HepG2 (cell line): ENCODE data around the gene UNKL. TPM values are rescaled to one million over a fixed set of nuclear protein-coding genes. Genes with fewer than 3 reads are reported as not detected.

ENCODE experiments used
- ATAC-seq: fragments of 200-7000 bp; cut with Tn5 transposase; 3 replicates; pipeline ENCODE4 v1.9.1; 2020; ENCODE audit warnings: mild to moderate bottlenecking, moderate library complexity
- BruUV-seq: library from RNA; stranded (reverse); fragments of 400-500 nt; replicated peaks from 2 replicates; lab custom pipeline; 2021; lab: Mats Ljungman, UMichigan
- CTCF ChIA-PET: fragments of 300-600 bp; formaldehyde crosslinking; extraction: SDS; loops from one replicate; lab custom pipeline; 2021; ENCODE audit warnings: low total read pairs, inconsistent platforms, low intra/inter-chr PET ratio; lab: Yijun Ruan, JAX
- POLR2A ChIA-PET: fragments of 350-600 bp; sonication (Branson Sonifier 250); formaldehyde crosslinking; loops from one replicate; lab custom pipeline; 2020; ENCODE audit warnings: antibody characterized with exemption, inconsistent platforms; lab: Yijun Ruan, JAX
- DNase-seq: peaks from one replicate; pipeline ENCODE4 v3.0.0-alpha.2; 2015; ENCODE audit warnings: low spot score
- FAIRE-seq: peaks from 3 replicates; lab custom pipeline; 2011; peaks lifted over from hg19 to GRCh38; lab: Jason Lieb, UNC
- H2AFZ ChIP-seq: one replicate; pipeline ENCODE4 v1.6.1; 2011; ENCODE audit warnings: low read length, inconsistent platforms
- H3K27ac ChIP-seq: fragments of 300-600 bp; 3 replicates; pipeline ENCODE4 v1.8.0; 2011; ENCODE audit warnings: mixed run types, mild to moderate bottlenecking, mixed read lengths, low read length, inconsistent platforms; ENCODE audit not compliant: insufficient read depth; ENCODE audit errors: extremely low read length
- H3K27me3 ChIP-seq, 2 experiments: fragments of 200-600 bp in 1 of 2; 2 replicates in 1 of 2; 3 replicates in 1 of 2; pipeline versions ENCODE4 v1.6.0 to v1.8.0; 2011; ENCODE audit warnings: low read length in 2 of 2, mild to moderate bottlenecking in 2 of 2, moderate library complexity in 2 of 2, inconsistent platforms in 1 of 2; ENCODE audit not compliant: insufficient read depth in 2 of 2, control insufficient read depth in 1 of 2
- H3K36me3 ChIP-seq, 2 experiments: fragments of 200-600 bp in 1 of 2; replicated peaks in 1 of 2; 2 replicates in 1 of 2; 3 replicates in 1 of 2; pipeline versions ENCODE4 v1.5.1 to v1.8.0; 2011; ENCODE audit warnings: low read length in 2 of 2, inconsistent platforms in 1 of 2; ENCODE audit not compliant: insufficient read depth in 2 of 2, control insufficient read depth in 1 of 2
- H3K4me1 ChIP-seq: 2 replicates; pipeline ENCODE4 v1.5.1; 2012; ENCODE audit warnings: low read length, inconsistent platforms; ENCODE audit not compliant: insufficient read depth
- H3K4me2 ChIP-seq: 2 replicates; pipeline ENCODE4 v1.6.0; 2011; ENCODE audit warnings: low read depth, low read length, inconsistent platforms
- H3K4me3 ChIP-seq, 3 experiments: fragments of 200-600 bp in 1 of 3; sonication (generic), shearing (Covaris generic) in 1 of 3; replicated peaks in 1 of 3; 2 replicates each; pipeline ENCODE4 v1.5.1; 2011 to 2016; ENCODE audit warnings: low read length in 3 of 3, inconsistent platforms in 2 of 3, low read depth in 2 of 3, mild to moderate bottlenecking in 2 of 3, control low read depth in 1 of 3, mixed read lengths in 1 of 3; ENCODE audit not compliant: insufficient read depth in 1 of 3
- H3K79me2 ChIP-seq: one replicate; pipeline ENCODE4 v1.6.1; 2011; ENCODE audit warnings: low read length, inconsistent platforms; ENCODE audit not compliant: insufficient read depth
- H3K9ac ChIP-seq: 2 replicates; pipeline ENCODE4 v1.6.0; 2011; ENCODE audit warnings: mild to moderate bottlenecking, low read depth, low read length, inconsistent platforms; ENCODE audit not compliant: insufficient read depth
- H3K9me3 ChIP-seq: 2 replicates; pipeline ENCODE4 v1.5.1; 2012; ENCODE audit warnings: mild to moderate bottlenecking, low read length
- H4K20me1 ChIP-seq: 2 replicates; pipeline ENCODE4 v1.6.0; 2011; ENCODE audit warnings: inconsistent platforms, mild to moderate bottlenecking, low read length, moderate library complexity; ENCODE audit not compliant: insufficient read depth
- AGO2 ChIP-seq: fragments of 200-400 bp; formaldehyde crosslinking; optimal IDR thresholded peaks from 2 replicates; pipeline ENCODE3; 2017; ENCODE audit warnings: mild to moderate bottlenecking, low read depth, low read length, moderate library complexity
- HNRNPK ChIP-seq: fragments of 200-400 bp; formaldehyde crosslinking; IDR thresholded peaks from 2 replicates; pipeline ENCODE4 v1.6.1; 2018; ENCODE audit warnings: low read length, low read depth, moderate library complexity, mild to moderate bottlenecking; ENCODE audit not compliant: poor library complexity, severe bottlenecking
- NFE2L2 ChIP-seq: fragments of 150-350 bp; IDR thresholded peaks from 2 replicates; pipeline ENCODE4 v1.6.1; 2014; ENCODE audit warnings: low read length
- ONECUT2 ChIP-seq: sonication (generic); formaldehyde crosslinking; IDR thresholded peaks from 2 replicates; pipeline ENCODE4 v1.4.0; 2020; ENCODE audit warnings: missing genetic modification reagents
- RBFOX2 ChIP-seq: fragments of 200-400 bp; formaldehyde crosslinking; IDR thresholded peaks from 2 replicates; pipeline ENCODE4 v1.6.1; 2017; ENCODE audit warnings: low read depth, mild to moderate bottlenecking, low read length
- XRCC5 ChIP-seq: fragments of 200-400 bp; formaldehyde crosslinking; optimal IDR thresholded peaks from 2 replicates; pipeline ENCODE3; 2017; ENCODE audit warnings: mild to moderate bottlenecking, low read length
- ZNF12 ChIP-seq: sonication (generic); formaldehyde crosslinking; IDR thresholded peaks from 2 replicates; pipeline ENCODE4 v1.5.0; 2020; ENCODE audit warnings: missing genetic modification reagents
- ZSCAN20 ChIP-seq: sonication (generic); formaldehyde crosslinking; IDR thresholded peaks from 2 replicates; pipeline ENCODE4 v1.4.0; 2020; ENCODE audit warnings: missing genetic modification reagents, mild to moderate bottlenecking, borderline replicate concordance
- ZZZ3 ChIP-seq: sonication (generic); formaldehyde crosslinking; IDR thresholded peaks from 2 replicates; pipeline ENCODE4 v1.4.0; 2020; ENCODE audit warnings: missing genetic modification reagents, mild to moderate bottlenecking, borderline replicate concordance
- WGBS: methylation state at CpG from one replicate; pipeline ENCODE4 v1.1.6; 2017; ENCODE audit warnings: low lambda C conversion rate; 5-methylcytosine and 5-hydroxymethylcytosine counted together
- in situ Hi-C: cut with HindIII; loops from 2 replicates; pipeline ENCODE4 v1.10.0; 2017; ENCODE audit warnings: low pct_unique_long_range_greater_than_20kb; ENCODE audit not compliant: extremely low pct_ligation_motif_present
- intact Hi-C: fragments of 100-400 bp; cut with micrococcal nuclease; formaldehyde crosslinking; loops from one replicate; pipeline ENCODE4 v1.10.0; 2022; ENCODE audit not compliant: unreplicated experiment
- polyA plus RNA-seq, 8 experiments: library from polyadenylated mRNA; depleted of rRNA in 3 of 8; stranded (reverse) in 7 of 8; unstranded in 1 of 8; fragments of >200 nt; fragmentation: Illumina TruSeq in 4 of 8; extraction: Trizol in 4 of 8; gene quantifications; 2 replicates each; pipeline versions ENCODE4 v1.2.1 to v1.2.3, GENCODE V29; 2011 to 2016; ENCODE audit warnings: low read depth in 4 of 8, missing spikeins in 1 of 8, mixed read lengths in 1 of 8; ENCODE audit not compliant: insufficient read depth in 1 of 8
- total RNA-seq, 5 experiments: library from RNA; depleted of rRNA; stranded (reverse); fragments of >200 nt; fragmentation: Illumina TruSeq; extraction: Trizol; gene quantifications; 2 replicates each; pipeline ENCODE4 v1.2.3, GENCODE V29; 2016; ENCODE audit warnings: low read depth in 1 of 5
- TF ChIP-seq, protein P1 (sequence below): sonication (generic); formaldehyde crosslinking; IDR thresholded peaks from 2 replicates; pipeline ENCODE4 v1.4.0; 2020; ENCODE audit warnings: missing genetic modification reagents

Gene UNKL
- total and polyA plus RNA-seq, 2 of the 13 experiments (the other 11 are each of a cell fraction or from before 2014, with no cell fraction given): 10.4 to 17.6 TPM

DNA sequence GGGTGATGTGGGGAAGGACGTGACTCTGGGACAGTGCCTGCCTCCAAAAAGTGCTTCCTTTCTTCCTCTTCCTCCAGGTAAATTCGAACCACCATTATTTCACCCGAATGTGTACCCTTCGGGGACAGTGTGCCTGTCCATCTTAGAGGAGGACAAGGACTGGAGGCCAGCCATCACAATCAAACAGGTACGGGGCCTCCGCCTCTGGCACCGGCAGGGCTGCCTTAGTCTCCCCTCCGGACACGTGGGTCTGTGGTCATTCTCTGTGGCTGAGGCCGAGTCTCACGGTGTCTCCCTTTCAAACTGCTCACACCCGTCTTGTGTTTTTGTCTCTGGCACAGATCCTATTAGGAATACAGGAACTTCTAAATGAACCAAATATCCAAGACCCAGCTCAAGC, 94.4 kb downstream of the UNKL start:
- Histone ChIP-seq H3K4me1 (no peaks in the 10 kb centered on the region), H3K4me2 (no peak overlapping the region), H3K9me3 (no peaks in the 10 kb centered on the region), H3K79me2 (peaks cover 12% of the 10 kb centered on the region), H3K4me3 (no peak overlapping the region), H3K27me3 (no peaks in the 10 kb centered on the region), H3K9ac (no peak overlapping the region), H3K36me3 (peaks cover 43 to 80% of the 10 kb centered on the region in 2 experiments; a peak in 4 of 5 replicates), H3K27ac (no peak overlapping the region), H2AFZ (no peak overlapping the region), H4K20me1 (peaks cover 6% of the 10 kb centered on the region; the same call in 1 of the 2 replicates)
- CTCF ChIA-PET: no interaction called here
- 88% methylated on average over 12 of the region's 12 CpGs for WGBS
- intact Hi-C loops: no loop called here
- no peak for ATAC-seq
- in situ Hi-C loops: no loop called here
- TF ChIP-seq ONECUT2 (CRISPR knock-in tag) (no peak), ZSCAN20 (CRISPR knock-in tag) (no peak), NFE2L2 (no peak), HNRNPK (no peak), ZZZ3 (CRISPR knock-in tag) (no peak), XRCC5 (no peak)
- POLR2A ChIA-PET: no interaction called here
- no peak for DNase-seq
- BruUV-seq: no TSS peak
- no peak for FAIRE-seq

- Histone ChIP-seq H3K4me3 (no peak overlapping the region), H3K4me2 (no peak overlapping the region), H2AFZ (no peak overlapping the region), H3K27me3 (no peaks in the 10 kb centered on the region), H4K20me1 (peaks cover 15% of the 10 kb centered on the region; the same call in 1 of the 2 replicates), H3K79me2 (peaks cover 22% of the 10 kb centered on the region), H3K9me3 (no peaks in the 10 kb centered on the region), H3K4me1 (no peaks in the 10 kb centered on the region), H3K36me3 (peaks cover 49 to 86% of the 10 kb centered on the region in 2 experiments; a peak in 4 of 5 replicates)
- BruUV-seq: no TSS peak
- POLR2A ChIA-PET: no interaction called here
- FAIRE-seq (no peak), DNase-seq (no peak), ATAC-seq (no peak)
- intact Hi-C loops (no loop called here), in situ Hi-C loops (no loop called here)
- CTCF ChIA-PET: no interaction called here
- WGBS: 97% methylated on average over 26 of the region's 33 CpGs
- TF ChIP-seq RBFOX2 (peak; percentile 68), AGO2 (peak; percentile 88), ZNF12 (CRISPR knock-in tag) (no peak)
- TF ChIP-seq, protein P1, sequence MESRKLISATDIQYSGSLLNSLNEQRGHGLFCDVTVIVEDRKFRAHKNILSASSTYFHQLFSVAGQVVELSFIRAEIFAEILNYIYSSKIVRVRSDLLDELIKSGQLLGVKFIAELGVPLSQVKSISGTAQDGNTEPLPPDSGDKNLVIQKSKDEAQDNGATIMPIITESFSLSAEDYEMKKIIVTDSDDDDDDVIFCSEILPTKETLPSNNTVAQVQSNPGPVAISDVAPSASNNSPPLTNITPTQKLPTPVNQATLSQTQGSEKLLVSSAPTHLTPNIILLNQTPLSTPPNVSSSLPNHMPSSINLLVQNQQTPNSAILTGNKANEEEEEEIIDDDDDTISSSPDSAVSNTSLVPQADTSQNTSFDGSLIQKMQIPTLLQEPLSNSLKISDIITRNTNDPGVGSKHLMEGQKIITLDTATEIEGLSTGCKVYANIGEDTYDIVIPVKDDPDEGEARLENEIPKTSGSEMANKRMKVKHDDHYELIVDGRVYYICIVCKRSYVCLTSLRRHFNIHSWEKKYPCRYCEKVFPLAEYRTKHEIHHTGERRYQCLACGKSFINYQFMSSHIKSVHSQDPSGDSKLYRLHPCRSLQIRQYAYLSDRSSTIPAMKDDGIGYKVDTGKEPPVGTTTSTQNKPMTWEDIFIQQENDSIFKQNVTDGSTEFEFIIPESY (CRISPR knock-in tag): peak; percentile 63; the same call in 1 of the 2 replicates
- TF ChIP-seq, all 625 proteins: peak for 3
- no peak overlapping the region for H3K9ac ChIP-seq
- no peak overlapping the region for H3K27ac ChIP-seq
Measured at GRCh38 chr16:1319041-1319440, 95.5 kb downstream of the UNKL start.
